ENCODE data around the gene SLC26A6. TPM values are rescaled to one million over a fixed set of nuclear protein-coding genes. Genes with fewer than 3 reads are reported as not detected.

The SLC26A6 gene
- total RNA-seq, 3 donors from 2014 or later (not counting 1 experiment from before 2014, with no cell fraction given), result 25.8 to 37.6 (median 32.3) TPM

GRCh38 chr3:48656841-48657281 lies 21.6 kb upstream of the SLC26A6 start:
- TF ChIP-seq, protein P1, sequence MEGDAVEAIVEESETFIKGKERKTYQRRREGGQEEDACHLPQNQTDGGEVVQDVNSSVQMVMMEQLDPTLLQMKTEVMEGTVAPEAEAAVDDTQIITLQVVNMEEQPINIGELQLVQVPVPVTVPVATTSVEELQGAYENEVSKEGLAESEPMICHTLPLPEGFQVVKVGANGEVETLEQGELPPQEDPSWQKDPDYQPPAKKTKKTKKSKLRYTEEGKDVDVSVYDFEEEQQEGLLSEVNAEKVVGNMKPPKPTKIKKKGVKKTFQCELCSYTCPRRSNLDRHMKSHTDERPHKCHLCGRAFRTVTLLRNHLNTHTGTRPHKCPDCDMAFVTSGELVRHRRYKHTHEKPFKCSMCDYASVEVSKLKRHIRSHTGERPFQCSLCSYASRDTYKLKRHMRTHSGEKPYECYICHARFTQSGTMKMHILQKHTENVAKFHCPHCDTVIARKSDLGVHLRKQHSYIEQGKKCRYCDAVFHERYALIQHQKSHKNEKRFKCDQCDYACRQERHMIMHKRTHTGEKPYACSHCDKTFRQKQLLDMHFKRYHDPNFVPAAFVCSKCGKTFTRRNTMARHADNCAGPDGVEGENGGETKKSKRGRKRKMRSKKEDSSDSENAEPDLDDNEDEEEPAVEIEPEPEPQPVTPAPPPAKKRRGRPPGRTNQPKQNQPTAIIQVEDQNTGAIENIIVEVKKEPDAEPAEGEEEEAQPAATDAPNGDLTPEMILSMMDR (IDR thresholded peaks at IDR 0.05), result no peak
- no peaks in the 10 kb centered on the region for H3K36me3 ChIP-seq (ENCODE audit: control insufficient read depth, insufficient read depth, low read length)
- peaks cover 4% of the 10 kb centered on the region for H3K27me3 ChIP-seq (ENCODE audit: control insufficient read depth, insufficient read depth, low read length)
- no peaks in the 10 kb centered on the region for H3K9me3 Mint-ChIP-seq
- H3K27ac Mint-ChIP-seq, result peak overlapping the region in 1 of 2 donors; percentile 73
- peak in 1 of 2 donors; percentile 64 for DNase-seq
- peak overlapping the region; percentile 49 for H3K4me3 ChIP-seq (ENCODE audit: low read length)
- no peaks in the 10 kb centered on the region for H3K36me3 Mint-ChIP-seq
- no peak for ATAC-seq
- H3K4me1 ChIP-seq (ENCODE audit: control insufficient read depth, insufficient read depth, low read length), result peaks cover 33% of the 10 kb centered on the region
- H3K9me3 ChIP-seq (ENCODE audit: control insufficient read depth, insufficient read depth, low read length), result peaks cover 3% of the 10 kb centered on the region
- peak overlapping the region; percentile 77 for H3K4me3 Mint-ChIP-seq
- 62% methylated on average over 45 of the region's 45 CpGs for WGBS (ENCODE audit: insufficient coverage)
- H3K27ac ChIP-seq (ENCODE audit: low read length), result peak overlapping the region; percentile 29
- intact Hi-C loops (cut with micrococcal nuclease), result no loop called here
- H3K27me3 Mint-ChIP-seq (ENCODE audit: low read depth in 2 of 2), result peaks cover 7 to 8% of the 10 kb centered on the region in 2 donors
- peaks cover 5 to 8% of the 10 kb centered on the region in 2 donors for H3K4me1 Mint-ChIP-seq

GRCh38 chr3:48656061-48656840 lies 21.0 kb upstream of the SLC26A6 start:
- TF ChIP-seq, protein P1 (IDR thresholded peaks at IDR 0.05), result peak; percentile 78
- peak; percentile 86 to 89 (median 87) for ATAC-seq
- peaks cover 7 to 8% of the 10 kb centered on the region in 2 donors for H3K27me3 Mint-ChIP-seq (ENCODE audit: low read depth in 2 of 2)

GRCh38 chr3:48655606-48656005 lies 20.3 kb upstream of the SLC26A6 start:
- no peaks in the 10 kb centered on the region for H3K36me3 ChIP-seq (ENCODE audit: control insufficient read depth, insufficient read depth, low read length)
- Mint-ChIP-seq H3K4me3 (peak overlapping the region; percentile 75), H3K9me3 (no peaks in the 10 kb centered on the region), H3K4me1 (peaks cover 5 to 8% of the 10 kb centered on the region in 2 donors), H3K27me3 (ENCODE audit: low read depth in 2 of 2) (peaks cover 7 to 8% of the 10 kb centered on the region in 2 donors), H3K36me3 (no peaks in the 10 kb centered on the region), H3K27ac (peak overlapping the region; percentile 31 to 73)
- H3K27me3 ChIP-seq (ENCODE audit: control insufficient read depth, insufficient read depth, low read length), result peaks cover under 1% of the 10 kb centered on the region
- H3K4me3 ChIP-seq (ENCODE audit: low read length), result peak overlapping the region; percentile 49
- DNase-seq (peak in 1 of 2 donors; percentile 75), ATAC-seq (peak; percentile 24 to 52 (median 31))
- intact Hi-C loops (cut with micrococcal nuclease), result loop anchor here (1.0 kb wide), 1 partner anchor 20 kb away; the partner anchor contains the start of gene SLC26A6
- H3K27ac ChIP-seq (ENCODE audit: low read length), result peak overlapping the region; percentile 58
- WGBS (ENCODE audit: insufficient coverage), result 10% methylated on average over 25 of the region's 30 CpGs
- TF ChIP-seq, protein P1 (IDR thresholded peaks at IDR 0.05), result no peak
- H3K9me3 ChIP-seq (ENCODE audit: control insufficient read depth, insufficient read depth, low read length), result no peaks in the 10 kb centered on the region
- peaks cover 21% of the 10 kb centered on the region for H3K4me1 ChIP-seq (ENCODE audit: control insufficient read depth, insufficient read depth, low read length)

More at GRCh38 chr3:48656061-48656840, 21.0 kb upstream of the SLC26A6 start:
- Histone ChIP-seq H3K36me3 (ENCODE audit: control insufficient read depth, insufficient read depth, low read length) (no peaks in the 10 kb centered on the region), H3K4me1 (ENCODE audit: control insufficient read depth, insufficient read depth, low read length) (peaks cover 27% of the 10 kb centered on the region), H3K4me3 (ENCODE audit: low read length) (peak overlapping the region; percentile 49), H3K27ac (ENCODE audit: low read length) (peak overlapping the region; percentile 58), H3K9me3 (ENCODE audit: control insufficient read depth, insufficient read depth, low read length) (peaks cover 3% of the 10 kb centered on the region), H3K27me3 (ENCODE audit: control insufficient read depth, insufficient read depth, low read length) (peaks cover 3% of the 10 kb centered on the region)
- 6% methylated on average over 94 of the region's 94 CpGs for WGBS (ENCODE audit: insufficient coverage)
- Mint-ChIP-seq H3K9me3 (no peaks in the 10 kb centered on the region), H3K4me3 (peak overlapping the region; percentile 77), H3K4me1 (peaks cover 5 to 8% of the 10 kb centered on the region in 2 donors), H3K27ac (peak overlapping the region; percentile 31 to 73), H3K36me3 (no peaks in the 10 kb centered on the region)
- intact Hi-C loops (cut with micrococcal nuclease), result no loop called here
- DNase-seq, result peak; percentile 83 to 94
